GM19043 (cell line): ENCODE data around the gene GAK.
"Not testable (repeated sequence)": the region's sequence is repeated elsewhere in the genome, so short reads cannot be mapped to it uniquely, and the experiment has no call there.

Experiments used
- ATAC-seq: cut with Tn5 transposase; IDR thresholded peaks from one replicate; pipeline ENCODE4 v1.9.1; 2021; ENCODE audit warnings: low read depth; ENCODE audit not compliant: unreplicated experiment

The GAK gene

GRCh38 chr4:823176-823760 lies 108.8 kb downstream of the GAK start:
- ATAC-seq: no peak

- ATAC-seq: no peak
Measured at GRCh38 chr4:822361-823175, 109.5 kb downstream of the GAK start.

- ATAC-seq: no peak
Measured at GRCh38 chr4:821631-822030, 110.5 kb downstream of the GAK start.

DNA sequence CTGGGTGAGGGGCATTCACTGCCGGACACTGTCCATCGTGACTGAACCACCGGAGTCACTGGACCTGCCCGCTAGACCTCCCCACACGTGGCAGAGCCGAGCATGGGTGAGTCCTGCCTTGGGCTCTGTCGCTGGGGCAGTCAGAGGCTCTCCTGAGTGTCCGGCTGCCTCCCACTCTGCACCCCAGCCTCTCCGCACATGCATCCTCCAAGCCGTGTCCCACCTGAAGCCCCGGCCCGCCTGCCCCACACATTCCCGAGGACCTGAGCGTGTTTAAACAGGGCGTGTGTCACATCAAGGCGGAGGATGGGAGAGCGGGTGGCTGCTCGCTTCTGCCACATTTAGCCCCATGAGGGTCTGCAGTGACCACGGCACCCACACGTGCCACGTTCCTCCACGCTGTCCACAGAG lies 110.9 kb downstream of the GAK start:
- no peak for ATAC-seq

DNA sequence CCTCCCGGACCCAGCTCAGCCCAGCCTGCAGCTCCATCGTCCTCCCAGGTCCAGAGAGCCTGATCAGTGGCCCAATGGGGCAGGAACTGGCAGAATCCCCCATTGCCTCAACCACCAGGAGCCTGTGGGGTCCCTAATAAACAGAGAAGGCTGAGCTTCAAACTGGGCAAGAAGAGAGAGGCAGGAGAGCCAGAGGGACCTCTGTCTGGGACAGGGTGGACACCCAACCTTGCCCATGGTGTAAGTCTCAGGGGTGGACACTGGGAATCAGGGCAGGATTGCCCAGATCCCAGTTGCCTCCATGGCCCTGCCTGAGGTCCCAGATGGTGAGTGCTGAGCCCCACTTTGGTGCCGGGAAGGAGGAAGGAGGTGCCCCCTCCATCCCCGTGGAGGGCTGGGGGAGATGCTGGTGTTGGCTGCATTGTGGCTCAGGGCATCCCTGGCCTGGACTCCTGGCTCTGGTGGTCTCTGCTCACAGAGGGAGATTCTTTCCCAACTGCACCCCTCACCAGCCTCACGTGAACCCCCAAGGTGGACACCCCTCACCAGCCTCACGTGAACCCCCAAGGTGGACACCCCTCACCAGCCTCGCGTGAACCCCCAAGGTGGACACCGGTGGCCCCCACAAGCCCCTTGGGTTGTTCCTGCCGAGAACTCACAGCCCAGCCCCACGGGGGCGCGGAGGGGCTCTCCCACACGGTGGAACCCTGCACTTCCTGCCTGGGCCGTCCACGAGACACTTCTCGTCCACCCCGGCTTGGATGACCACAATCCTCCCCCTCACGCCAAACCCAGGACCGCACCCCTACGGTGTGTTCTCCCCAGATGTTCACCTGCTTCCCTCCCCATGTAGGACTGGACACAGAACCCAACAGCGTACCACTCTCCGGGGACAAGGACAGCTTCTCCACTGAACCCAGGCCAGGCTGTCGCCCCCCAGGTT lies 111.6 kb downstream of the GAK start:
- ATAC-seq: no peak

GRCh38 chr4:819401-820229 lies 112.5 kb downstream of the GAK start:
- no peak for ATAC-seq

DNA sequence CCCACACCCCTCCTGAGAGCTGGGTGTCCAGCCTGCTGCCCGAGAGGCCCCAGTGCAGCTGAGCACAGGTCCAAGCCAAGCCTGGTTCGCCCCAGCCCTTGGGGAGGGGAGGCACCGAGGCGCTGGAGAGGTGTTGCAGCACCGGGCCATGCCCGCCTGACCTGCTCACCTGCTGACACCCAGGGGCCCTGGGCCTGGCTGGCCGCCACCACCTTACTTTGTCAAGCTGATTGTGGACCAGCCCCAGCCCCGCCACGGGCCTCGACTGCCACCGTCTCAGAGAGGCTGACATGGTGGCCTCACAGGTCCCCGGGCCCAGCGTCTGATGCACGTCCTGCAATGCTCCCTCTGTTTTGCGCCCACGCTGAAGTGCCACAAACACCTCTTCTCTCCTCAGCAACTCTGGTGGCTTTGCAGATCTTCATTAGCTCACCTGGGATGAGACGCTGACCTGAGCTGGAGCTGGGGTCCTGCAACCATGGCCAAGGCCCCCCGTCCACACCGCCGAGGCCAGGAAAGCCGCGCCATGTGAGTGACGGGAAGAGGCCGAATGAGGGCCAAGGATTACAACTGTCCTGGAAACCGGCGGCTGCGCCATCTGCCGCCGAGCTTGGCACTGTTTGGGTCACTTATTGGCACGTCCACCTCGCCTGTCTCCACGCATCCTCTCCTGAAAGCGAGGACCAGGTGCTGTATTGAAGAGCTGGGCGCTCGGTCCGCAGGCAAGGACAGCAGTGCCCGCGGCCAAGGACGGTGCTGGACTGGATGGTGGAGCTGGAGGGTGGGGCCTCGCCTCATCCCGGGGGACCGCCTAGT lies 113.8 kb downstream of the GAK start:
- no peak for ATAC-seq

DNA sequence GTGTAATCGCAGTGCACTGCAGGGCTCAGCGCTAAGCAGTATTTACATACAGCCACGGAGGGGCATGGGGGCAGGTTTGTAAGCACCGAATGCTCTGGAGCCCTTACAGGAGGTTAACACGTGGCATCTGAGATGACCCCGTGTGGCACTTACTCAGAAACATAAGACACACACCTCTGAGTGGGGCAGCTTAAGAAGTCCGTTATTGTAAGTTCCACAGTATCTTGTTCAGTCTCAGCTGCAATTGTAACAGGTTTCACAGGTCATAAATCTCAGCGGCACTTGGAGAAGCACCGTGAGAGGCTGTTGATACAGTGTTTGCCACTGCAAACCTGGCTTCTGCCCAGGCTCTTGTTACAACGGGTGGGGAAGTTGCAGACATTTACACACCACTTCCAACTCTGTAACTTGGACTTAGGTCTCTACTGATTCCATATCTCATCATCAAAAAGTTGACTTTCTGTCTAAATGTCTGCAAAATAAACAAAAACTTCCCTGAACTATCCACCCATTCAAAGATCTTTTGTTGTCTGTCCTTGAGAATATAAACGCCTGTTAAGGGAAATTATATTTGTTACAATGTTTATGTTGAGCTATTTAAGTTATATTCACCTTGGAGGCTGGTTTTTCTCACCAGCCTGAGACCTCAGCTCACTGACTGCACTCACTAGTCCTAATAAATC lies 116.5 kb downstream of the GAK start:
- ATAC-seq: no peak

DNA sequence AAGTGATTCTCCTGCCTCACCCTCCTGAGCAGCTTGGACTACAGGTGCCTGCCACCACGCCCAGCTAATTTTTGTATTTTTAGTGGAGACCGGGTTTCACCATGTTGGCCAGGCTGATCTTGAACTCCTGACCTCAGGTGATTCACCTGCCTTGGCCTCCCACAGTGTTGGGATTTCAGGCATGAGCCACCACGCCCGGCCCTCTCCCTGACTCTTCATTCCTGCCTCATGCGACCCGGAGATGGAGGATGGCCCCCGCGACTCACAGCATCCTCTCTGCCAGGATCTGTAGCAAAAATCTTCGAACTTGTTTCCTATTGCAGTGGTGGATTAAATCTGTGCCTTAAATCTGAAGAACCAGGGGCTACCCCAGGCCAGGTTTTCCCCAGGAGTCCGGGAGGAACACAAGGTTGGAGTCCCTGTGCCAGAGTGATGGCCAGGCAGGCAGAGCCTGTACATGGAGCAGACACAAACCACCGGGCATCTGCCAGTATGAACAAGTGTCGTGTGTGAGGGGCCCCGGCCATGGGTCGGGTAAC lies 117.7 kb downstream of the GAK start:
- no peak for ATAC-seq

- ATAC-seq: no peak
Measured at GRCh38 chr4:813900-814299, 118.2 kb downstream of the GAK start.

- ATAC-seq: no peak
Measured at GRCh38 chr4:808860-809570, 123.1 kb downstream of the GAK start.

- ATAC-seq: no peak
Measured at GRCh38 chr4:807792-808191, 124.3 kb downstream of the GAK start.

GRCh38 chr4:806979-807378 lies 125.1 kb downstream of the GAK start:
- not testable (repeated sequence) for ATAC-seq

DNA sequence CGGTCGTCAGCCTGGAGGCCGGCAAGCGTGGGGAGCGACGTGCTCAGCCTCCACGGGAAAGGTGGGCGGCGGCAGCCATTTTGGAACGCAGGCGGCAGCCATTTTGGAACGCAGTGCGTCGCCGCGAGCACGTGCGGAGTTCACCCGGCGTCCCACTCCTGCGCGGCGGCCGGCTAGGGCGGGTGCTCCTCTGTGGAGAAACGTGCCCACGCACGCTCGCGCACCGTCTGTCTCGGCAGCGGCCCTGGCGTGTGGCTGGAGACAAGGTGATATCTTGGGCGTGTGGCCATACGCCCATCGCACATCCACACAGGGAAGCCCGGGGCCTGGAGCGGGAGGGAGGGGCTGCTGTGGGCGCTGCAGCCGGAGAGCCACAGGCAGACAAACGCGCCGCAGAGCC lies 127.3 kb downstream of the GAK start:
- ATAC-seq: no peak

DNA sequence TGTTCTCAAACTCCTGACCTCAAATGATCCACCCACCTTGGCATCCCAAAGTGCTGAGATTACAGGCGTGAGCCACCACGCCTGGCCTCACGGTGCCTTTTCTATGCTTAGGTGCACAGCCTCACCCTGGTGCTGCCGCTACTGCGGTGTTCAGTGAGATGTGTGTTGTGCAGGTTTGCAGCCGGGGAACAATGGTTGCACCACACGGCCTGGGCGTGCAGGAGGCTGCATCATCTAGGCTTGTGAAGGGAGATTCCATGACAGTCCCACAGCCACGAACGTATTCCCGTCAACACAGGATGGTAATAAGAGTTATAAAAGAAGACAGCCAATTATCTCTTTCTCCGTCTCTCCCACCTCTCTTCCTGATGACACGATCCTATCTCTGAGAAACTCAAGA lies 128.2 kb downstream of the GAK start:
- no peak for ATAC-seq

- ATAC-seq: no peak
Measured at GRCh38 chr4:801436-802124, 130.5 kb downstream of the GAK start.
